K562 (cell line): ENCODE measurements around the gene NAA15. TPM values are rescaled to one million over a fixed set of nuclear protein-coding genes. Genes with fewer than 3 reads are reported as not detected.

Source experiments
- ATAC-seq: fragments of 200-7000 bp; cut with Tn5 transposase; 3 replicates; pipeline ENCODE4 v1.9.1; 2020; ENCODE audit warnings: moderate library complexity
- BruUV-seq: library from RNA; stranded (reverse); fragments of 400-500 nt; replicated peaks from 2 replicates; lab custom pipeline; 2021; lab: Mats Ljungman, UMichigan
- CTCF ChIA-PET: fragments of 300-600 bp; formaldehyde crosslinking; extraction: SDS; loops from one replicate; lab custom pipeline; 2021; ENCODE audit warnings: low intra/inter-chr PET ratio; lab: Yijun Ruan, JAX
- POLR2A ChIA-PET: fragments of 300-600, 350-650 bp; sonication (Branson Sonifier 250); formaldehyde crosslinking; extraction: SDS; loops from one replicate; lab custom pipeline; 2021; ENCODE audit warnings: antibody characterized with exemption, inconsistent platforms; lab: Yijun Ruan, JAX
- DNase-seq, 4 experiments: peaks; one replicate each; pipeline versions ENCODE4 v3.0.0 to v3.0.0-alpha.2; 2011 to 2018; ENCODE audit warnings: low spot score in 3 of 4, mixed read lengths in 3 of 4; ENCODE audit errors: extremely low read depth in 1 of 4
- FAIRE-seq: peaks from 2 replicates; lab custom pipeline; 2011; peaks lifted over from hg19 to GRCh38; lab: Jason Lieb, UNC
- H2AFZ ChIP-seq: 2 replicates; pipeline ENCODE4 v1.6.0; 2011; ENCODE audit warnings: low read depth, low read length, control low read depth, inconsistent platforms
- H3K27ac ChIP-seq: fragments of 200-600 bp; 3 replicates; pipeline ENCODE4 v1.8.0; 2011; ENCODE audit warnings: low read depth, mild to moderate bottlenecking, control low read depth, inconsistent platforms, low read length, moderate library complexity, mixed read lengths; ENCODE audit errors: extremely low read depth
- H3K27me3 ChIP-seq, 2 experiments: fragments of 300-600 bp in 1 of 2; 2 replicates in 1 of 2; 3 replicates in 1 of 2; pipeline versions ENCODE4 v1.6.0 to v1.8.0; 2011; ENCODE audit warnings: inconsistent platforms in 2 of 2, low read length in 2 of 2, mild to moderate bottlenecking in 1 of 2, mixed read lengths in 1 of 2, moderate library complexity in 1 of 2; ENCODE audit not compliant: control insufficient read depth in 2 of 2, insufficient read depth in 2 of 2
- H3K36me3 ChIP-seq: fragments of 300-600 bp; 3 replicates; pipeline ENCODE4 v1.8.0; 2011; ENCODE audit warnings: mild to moderate bottlenecking, low read length, inconsistent platforms; ENCODE audit not compliant: control insufficient read depth, insufficient read depth
- H3K4me1 ChIP-seq, 2 experiments: fragments of 200-600 bp in 1 of 2; replicated peaks in 1 of 2; 2 replicates in 1 of 2; 3 replicates in 1 of 2; pipeline versions ENCODE4 v1.5.1 to v1.8.0; 2011; ENCODE audit warnings: inconsistent platforms in 2 of 2, low read length in 2 of 2, mild to moderate bottlenecking in 1 of 2, mixed read lengths in 1 of 2, moderate library complexity in 1 of 2; ENCODE audit not compliant: control insufficient read depth in 2 of 2, insufficient read depth in 2 of 2
- H3K4me2 ChIP-seq: 2 replicates; pipeline ENCODE4 v1.6.1; 2011; ENCODE audit warnings: low read length, control low read depth, inconsistent platforms, mixed read lengths; ENCODE audit not compliant: insufficient read depth
- H3K4me3 ChIP-seq: fragments of 200-600 bp; sonication (generic), shearing (Covaris generic); 2 replicates; pipeline ENCODE4 v1.5.1; 2016; ENCODE audit warnings: control low read depth, inconsistent platforms
- H3K79me2 ChIP-seq: fragments of 200-600 bp; 3 replicates; pipeline ENCODE4 v1.8.0; 2011; ENCODE audit warnings: low read length, inconsistent platforms; ENCODE audit not compliant: control insufficient read depth, insufficient read depth
- H3K9ac ChIP-seq, 2 experiments: 2 replicates each; pipeline versions ENCODE4 v1.6.0 to v1.6.1; 2011; ENCODE audit warnings: low read depth in 2 of 2, low read length in 2 of 2, control low read depth in 1 of 2, inconsistent platforms in 1 of 2, mild to moderate bottlenecking in 1 of 2, mixed read lengths in 1 of 2; ENCODE audit not compliant: insufficient read depth in 1 of 2
- H3K9me1 ChIP-seq: one replicate; pipeline ENCODE4 v1.6.0; 2011; ENCODE audit warnings: inconsistent platforms, mild to moderate bottlenecking, low read length, moderate library complexity; ENCODE audit not compliant: control insufficient read depth, insufficient read depth
- H3K9me3 ChIP-seq: replicated peaks from 2 replicates; pipeline ENCODE4 v1.5.1; 2011; ENCODE audit warnings: low read depth, low read length, inconsistent platforms; ENCODE audit not compliant: control insufficient read depth, insufficient read depth
- H4K20me1 ChIP-seq: replicated peaks from 2 replicates; pipeline ENCODE4 v1.6.1; 2011; ENCODE audit warnings: low read length, inconsistent platforms, mixed read lengths; ENCODE audit not compliant: control insufficient read depth, insufficient read depth
- EP400 ChIP-seq: fragments of 450-650 bp; IDR thresholded peaks from 2 replicates; pipeline ENCODE4 v1.6.1; 2017; ENCODE audit warnings: antibody characterized with exemption, mild to moderate bottlenecking, moderate library complexity
- FOXJ2 ChIP-seq: fragments of 200-800 bp; sonication (Bioruptor generic); IDR thresholded peaks from 2 replicates; pipeline ENCODE4 v1.6.1; 2016; ENCODE audit warnings: missing genetic modification characterization, missing compliant biosample characterization
- MEIS2 ChIP-seq: fragments of 450-650 bp; IDR thresholded peaks from 2 replicates; pipeline ENCODE4 v1.6.1; 2014; ENCODE audit warnings: mild to moderate bottlenecking; ENCODE audit not compliant: partially characterized antibody
- NR3C1 ChIP-seq: sonication (generic); formaldehyde crosslinking; IDR thresholded peaks from 2 replicates; pipeline ENCODE4 v1.8.1; 2022; ENCODE audit warnings: missing genetic modification reagents
- PBX2 ChIP-seq, 2 experiments: IDR thresholded peaks in 1 of 2; conservative IDR thresholded peaks in 1 of 2; 2 replicates each; pipeline ENCODE4 v1.6.1; 2016; ENCODE audit warnings: low read depth in 2 of 2, mild to moderate bottlenecking in 1 of 2, missing compliant biosample characterization in 1 of 2, missing genetic modification characterization in 1 of 2, moderate library complexity in 1 of 2
- SPI1 ChIP-seq: IDR thresholded peaks from 2 replicates; pipeline ENCODE4 v1.6.1; 2011; ENCODE audit warnings: low read depth, low read length, control low read depth, borderline replicate concordance
- TEAD4 ChIP-seq, 2 experiments: sonication (generic) in 1 of 2; formaldehyde crosslinking in 1 of 2; IDR thresholded peaks; 2 replicates each; pipeline versions ENCODE4 v1.6.1 to v1.8.0; 2012 to 2022; ENCODE audit warnings: borderline replicate concordance in 1 of 2, inconsistent platforms in 1 of 2, low read length in 1 of 2, mild to moderate bottlenecking in 1 of 2, missing genetic modification reagents in 1 of 2
- WGBS: fragments of 100-300 bp; shearing (Covaris generic); methylation state at CpG from one replicate; pipeline ENCODE4 v1.1.6; 2016; ENCODE audit warnings: low coverage, mixed read lengths; ENCODE audit not compliant: insufficient coverage; ENCODE audit errors: missing lambda C conversion rate; 5-methylcytosine and 5-hydroxymethylcytosine counted together
- in situ Hi-C: fragments of 300-500 bp; cut with MboI; formaldehyde crosslinking; loops from 4 replicates; pipeline ENCODE4 v1.15.0; 2018; ENCODE audit warnings: inconsistent platforms, mixed read lengths
- intact Hi-C: fragments of 100-400 bp; cut with micrococcal nuclease; formaldehyde crosslinking; loops from 2 replicates; pipeline ENCODE4 v1.14.2; 2022
- polyA plus RNA-seq, 8 experiments: library from polyadenylated mRNA; depleted of rRNA in 4 of 8; stranded (reverse) in 5 of 8; unstranded in 3 of 8; fragments of >200 nt; fragmentation: Nextera tagmentation in 2 of 8; fragmentation: Illumina TruSeq in 1 of 8; extraction: Ambion mirVana in 2 of 8; extraction: Trizol in 1 of 8; gene quantifications; 2 replicates each; pipeline versions ENCODE4 v1.2.1 to v1.2.3, GENCODE V29; 2011 to 2014; ENCODE audit warnings: inconsistent platforms in 1 of 8, missing spikeins in 1 of 8
- total RNA-seq, 7 experiments: library from RNA; depleted of rRNA in 6 of 7; stranded (reverse); fragments of >200 nt in 6 of 7; fragmentation: Illumina TruSeq in 2 of 7; extraction: Trizol in 2 of 7; gene quantifications; 2 replicates each; pipeline versions ENCODE4 v1.2.1 to v1.2.3, GENCODE V29; 2011 to 2021; ENCODE audit warnings: low replicate concordance in 1 of 7
- TF ChIP-seq, protein P1 (sequence below): fragments of 450-650 bp; IDR thresholded peaks from 2 replicates; pipeline ENCODE4 v1.6.1; 2016

Gene NAA15
- total and polyA plus RNA-seq, 9 of the 15 experiments (the other 6 are each of a cell fraction or from before 2014, with no cell fraction given) = 37.8 to 117 (median 63.2) TPM

DNA sequence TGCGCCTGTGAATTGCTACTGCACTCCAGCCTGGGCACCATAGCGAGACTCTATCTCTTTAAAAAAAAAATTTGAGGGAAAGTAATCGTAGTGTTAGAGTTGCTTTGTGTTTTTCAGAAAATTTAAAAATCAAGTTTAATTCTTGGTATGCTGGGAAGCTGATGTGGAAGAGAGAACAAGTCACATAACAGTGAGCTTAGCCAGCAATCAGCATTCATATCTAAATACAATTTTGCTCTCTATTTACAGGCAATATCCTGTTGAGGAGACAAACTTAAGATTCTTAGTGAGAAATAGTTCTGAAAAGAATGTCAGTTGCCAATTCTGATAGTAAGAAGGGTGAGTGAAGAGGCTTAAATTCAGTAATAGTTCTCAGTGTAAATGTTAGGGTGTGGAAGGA lies 10.6 kb downstream of the NAA15 start:
- Histone ChIP-seq H3K27me3 (no peaks in the 10 kb centered on the region), H4K20me1 (no peaks in the 10 kb centered on the region; the same call in 1 of the 2 replicates), H3K4me3 (no peak overlapping the region), H3K27ac (peak overlapping the region; percentile 27; the same call in 1 of the 3 replicates), H3K9me3 (peaks cover 3% of the 10 kb centered on the region; the same call in 1 of the 2 replicates), H2AFZ (no peak overlapping the region), H3K4me2 (no peak overlapping the region), H3K9me1 (no peaks in the 10 kb centered on the region), H3K36me3 (peaks cover 48% of the 10 kb centered on the region), H3K4me1 (peaks cover 9 to 11% of the 10 kb centered on the region in 2 experiments; a peak in 4 of 5 replicates), H3K79me2 (peaks cover 99% of the 10 kb centered on the region), H3K9ac (no peak overlapping the region)
- ATAC-seq (no peak), FAIRE-seq (no peak), DNase-seq (no peak)
- 85% methylated on average over 3 of the region's 3 CpGs for WGBS
- CTCF ChIA-PET = no interaction called here
- no peak for TF ChIP-seq EP400
- no peak for TF ChIP-seq NR3C1
- in situ Hi-C loops (no loop called here), intact Hi-C loops (no loop called here)
- POLR2A ChIA-PET = interaction anchor here (1.8 to 2.2 kb wide), 2 partner anchors 10 to 16 kb away, joined by 8 to 23 read pairs; partner anchors contain the start of genes NAA15 and NDUFC1
- BruUV-seq = no TSS peak

DNA sequence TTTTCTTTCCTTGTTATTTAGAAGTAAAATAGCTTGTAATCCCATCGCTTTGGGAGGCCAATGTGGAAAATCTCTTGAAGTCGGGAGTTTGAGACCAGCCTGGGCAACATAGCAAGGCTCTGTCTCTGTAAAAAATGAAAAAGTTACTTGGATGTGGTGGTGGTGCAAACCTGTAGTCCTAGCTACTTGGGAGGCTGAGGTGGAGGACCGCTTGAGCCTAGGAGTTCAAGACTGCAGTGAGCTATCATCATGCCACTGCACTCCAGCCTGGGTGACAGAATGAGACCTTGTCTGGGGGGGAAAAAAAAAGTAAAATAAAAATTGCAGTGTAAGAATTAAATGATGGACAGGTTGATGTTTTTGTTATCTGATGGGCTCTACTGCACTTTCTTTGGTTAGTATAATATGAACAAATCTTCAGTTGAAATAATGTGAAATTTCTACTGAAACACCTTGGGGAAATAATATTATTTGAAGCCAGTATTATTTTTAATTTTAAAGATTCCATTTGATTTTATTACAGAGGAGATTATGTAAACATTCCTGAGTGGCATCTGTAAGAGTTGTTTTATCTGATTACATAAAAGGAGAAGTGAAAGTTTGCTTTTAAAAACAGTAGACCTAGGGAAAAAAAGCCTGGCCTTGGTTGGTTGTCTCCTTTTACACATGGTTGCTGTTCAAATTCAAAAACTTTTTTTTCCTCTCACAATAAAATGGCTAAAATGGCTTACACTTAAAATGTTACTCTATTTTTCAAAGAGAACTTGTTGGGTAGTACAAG lies 11.4 kb downstream of the NAA15 start:
- Histone ChIP-seq H3K27ac (no peak overlapping the region), H3K4me1 (peaks cover 11 to 17% of the 10 kb centered on the region in 2 experiments; a peak in 4 of 5 replicates), H2AFZ (no peak overlapping the region), H3K79me2 (peaks cover 99% of the 10 kb centered on the region), H3K4me3 (no peak overlapping the region), H3K4me2 (no peak overlapping the region), H3K36me3 (peaks cover 45% of the 10 kb centered on the region), H3K9ac (no peak overlapping the region), H3K27me3 (no peaks in the 10 kb centered on the region), H3K9me3 (peaks cover 3% of the 10 kb centered on the region; the same call in 1 of the 2 replicates), H4K20me1 (no peaks in the 10 kb centered on the region; the same call in 1 of the 2 replicates), H3K9me1 (no peaks in the 10 kb centered on the region)
- ChIA-PET CTCF (no interaction called here), POLR2A (interaction anchor here (1.8 to 2.2 kb wide), 2 partner anchors 11 to 17 kb away, joined by 8 to 23 read pairs; partner anchors contain the start of genes NAA15 and NDUFC1)
- in situ Hi-C loops (no loop called here), intact Hi-C loops (no loop called here)
- 90% methylated on average over 3 of the region's 3 CpGs for WGBS
- FAIRE-seq (no peak), DNase-seq (no peak), ATAC-seq (no peak)
- BruUV-seq = no TSS peak
- TF ChIP-seq, protein P1, sequence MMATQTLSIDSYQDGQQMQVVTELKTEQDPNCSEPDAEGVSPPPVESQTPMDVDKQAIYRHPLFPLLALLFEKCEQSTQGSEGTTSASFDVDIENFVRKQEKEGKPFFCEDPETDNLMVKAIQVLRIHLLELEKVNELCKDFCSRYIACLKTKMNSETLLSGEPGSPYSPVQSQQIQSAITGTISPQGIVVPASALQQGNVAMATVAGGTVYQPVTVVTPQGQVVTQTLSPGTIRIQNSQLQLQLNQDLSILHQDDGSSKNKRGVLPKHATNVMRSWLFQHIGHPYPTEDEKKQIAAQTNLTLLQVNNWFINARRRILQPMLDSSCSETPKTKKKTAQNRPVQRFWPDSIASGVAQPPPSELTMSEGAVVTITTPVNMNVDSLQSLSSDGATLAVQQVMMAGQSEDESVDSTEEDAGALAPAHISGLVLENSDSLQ = peak; percentile 88
- peak; percentile 19 for TF ChIP-seq MEIS2
- no peak for TF ChIP-seq PBX2 (CRISPR knock-in tag; IDR thresholded peaks at IDR 0.05; ENCODE audit: low read depth)
- peak; percentile 52; the same call in 1 of the 2 replicates for TF ChIP-seq PBX2 (tag; conservative IDR thresholded peaks at IDR 0.05; ENCODE audit: low read depth)
- TF ChIP-seq SPI1 = peak; percentile 83
- 0 out of 2 replicates have a peak, but pooled peaks have one; percentile 15 for TF ChIP-seq TEAD4 (IDR thresholded peaks at IDR 0.05; ENCODE audit: low read length)
- no peak for TF ChIP-seq TEAD4 (CRISPR knock-in tag; IDR thresholded peaks at IDR 0.05; ENCODE audit: borderline replicate concordance)
- TF ChIP-seq FOXJ2 (tag) = 0 out of 2 replicates have a peak, but pooled peaks have one; percentile 9
